HG03575 (cell line): Measurements from ENCODE around the gene ZNF618.

Experiments
- ATAC-seq: cut with Tn5 transposase; IDR thresholded peaks from one replicate; pipeline ENCODE4 v1.9.1; 2021; ENCODE audit not compliant: unreplicated experiment, insufficient number of reproducible peaks, low FRiP score; ENCODE audit errors: extremely low read depth

Gene ZNF618

GRCh38 chr9:114003758-114004157 lies 127.6 kb downstream of the ZNF618 start:
- no peak for ATAC-seq

GRCh38 chr9:114004221-114004716 lies 128.2 kb downstream of the ZNF618 start:
- no peak for ATAC-seq

GRCh38 chr9:114005371-114006154 lies 129.5 kb downstream of the ZNF618 start:
- ATAC-seq, result no peak

GRCh38 chr9:114006155-114006550 lies 130.0 kb downstream of the ZNF618 start:
- ATAC-seq, result no peak

GRCh38 chr9:114006931-114007691 lies 131.0 kb downstream of the ZNF618 start:
- ATAC-seq, result no peak

GRCh38 chr9:114007991-114008666 lies 132.0 kb downstream of the ZNF618 start:
- ATAC-seq, result no peak

GRCh38 chr9:114008667-114009410 lies 132.7 kb downstream of the ZNF618 start:
- ATAC-seq, result no peak

- ATAC-seq, result no peak
Observed at GRCh38 chr9:114011313-114011712, 135.2 kb downstream of the ZNF618 start.

GRCh38 chr9:114012126-114012525 lies 136.0 kb downstream of the ZNF618 start:
- ATAC-seq, result no peak

GRCh38 chr9:114014044-114014443 lies 137.9 kb downstream of the ZNF618 start:
- ATAC-seq, result no peak

GRCh38 chr9:114015607-114016006 lies 139.5 kb downstream of the ZNF618 start:
- ATAC-seq, result no peak

GRCh38 chr9:114016101-114016500 lies 140.0 kb downstream of the ZNF618 start:
- no peak for ATAC-seq

- ATAC-seq, result no peak
Observed at GRCh38 chr9:114016629-114017423, 140.7 kb downstream of the ZNF618 start.

GRCh38 chr9:114017741-114018715 lies 141.9 kb downstream of the ZNF618 start:
- ATAC-seq, result no peak

- ATAC-seq, result no peak
Observed at GRCh38 chr9:114021578-114021977, 145.5 kb downstream of the ZNF618 start.

GRCh38 chr9:114023961-114024360 lies 147.9 kb downstream of the ZNF618 start:
- ATAC-seq, result no peak

GRCh38 chr9:114025196-114025753 lies 149.2 kb downstream of the ZNF618 start:
- ATAC-seq, result no peak
